ENCODE data around the gene CHM.
A peak's percentile ranks its signal among the peaks of the same experiment; 100 is the strongest.
"Not testable (repeated sequence)": the region's sequence is repeated elsewhere in the genome, so short reads cannot be mapped to it uniquely, and the experiment has no call there.

CHM gene, protein sequence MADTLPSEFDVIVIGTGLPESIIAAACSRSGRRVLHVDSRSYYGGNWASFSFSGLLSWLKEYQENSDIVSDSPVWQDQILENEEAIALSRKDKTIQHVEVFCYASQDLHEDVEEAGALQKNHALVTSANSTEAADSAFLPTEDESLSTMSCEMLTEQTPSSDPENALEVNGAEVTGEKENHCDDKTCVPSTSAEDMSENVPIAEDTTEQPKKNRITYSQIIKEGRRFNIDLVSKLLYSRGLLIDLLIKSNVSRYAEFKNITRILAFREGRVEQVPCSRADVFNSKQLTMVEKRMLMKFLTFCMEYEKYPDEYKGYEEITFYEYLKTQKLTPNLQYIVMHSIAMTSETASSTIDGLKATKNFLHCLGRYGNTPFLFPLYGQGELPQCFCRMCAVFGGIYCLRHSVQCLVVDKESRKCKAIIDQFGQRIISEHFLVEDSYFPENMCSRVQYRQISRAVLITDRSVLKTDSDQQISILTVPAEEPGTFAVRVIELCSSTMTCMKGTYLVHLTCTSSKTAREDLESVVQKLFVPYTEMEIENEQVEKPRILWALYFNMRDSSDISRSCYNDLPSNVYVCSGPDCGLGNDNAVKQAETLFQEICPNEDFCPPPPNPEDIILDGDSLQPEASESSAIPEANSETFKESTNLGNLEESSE

DNA sequence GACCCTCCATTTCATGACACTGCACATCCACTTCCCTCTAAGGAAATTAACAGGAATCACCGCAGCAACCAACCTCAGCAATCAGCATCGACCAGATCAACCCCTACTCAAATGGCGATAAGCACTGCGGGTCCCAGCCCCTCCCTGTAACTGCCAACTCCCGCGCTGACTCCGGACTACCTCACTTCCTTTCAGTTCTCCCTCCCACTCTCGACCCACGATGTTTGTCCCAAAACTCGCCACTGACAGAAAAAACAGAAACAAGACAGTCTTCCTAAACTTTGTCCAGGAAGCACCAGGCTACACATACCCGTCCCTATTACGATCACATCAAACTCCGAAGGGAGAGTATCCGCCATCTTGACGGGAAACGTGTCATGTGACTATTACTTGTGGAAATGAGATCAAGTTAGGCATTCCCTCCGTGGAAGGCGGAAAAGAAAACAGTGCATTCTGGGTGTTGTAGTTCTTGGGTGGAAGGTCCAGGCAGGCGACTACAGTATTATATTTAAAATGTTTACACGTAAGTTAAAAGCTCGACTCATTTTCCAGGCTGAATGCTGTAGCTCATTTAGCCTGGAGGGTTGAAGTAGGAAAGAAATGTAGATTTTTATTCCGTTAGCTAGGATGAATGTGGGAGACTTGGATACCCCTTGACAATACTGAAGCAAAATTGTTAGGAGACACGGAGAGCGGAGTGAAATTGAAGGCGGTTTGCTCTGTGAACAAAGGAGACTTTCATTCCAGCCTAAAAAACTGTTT is at the start of gene CHM:
TSS of gene CHM (minus strand) at position 385 of the 762 bp plus-strand sequence. CDS start at position 359, 26 bp downstream.
- DNase-seq (ENCODE audit: low read depth), result peak; percentile 23

DNA sequence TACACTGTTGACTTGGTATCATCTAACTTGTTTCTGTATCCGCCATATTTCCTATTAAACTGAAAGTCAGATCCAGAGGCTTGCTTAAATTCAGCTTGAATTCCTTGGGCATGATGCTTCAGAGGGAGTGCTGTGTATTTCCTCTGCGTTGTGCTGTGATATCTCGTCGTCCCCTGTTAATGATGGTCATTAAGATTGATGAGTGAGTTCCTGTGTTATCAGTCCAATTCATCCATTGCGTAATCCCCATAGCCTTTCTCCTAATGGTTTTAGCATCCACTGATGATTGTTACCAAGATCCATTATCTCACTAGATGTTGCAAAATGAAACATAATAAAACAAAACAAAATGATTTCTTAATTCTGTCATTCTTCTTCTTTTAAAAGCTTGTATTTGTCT is 31.3 kb upstream of the CHM start:
- DNase-seq (ENCODE audit: low read depth), result no peak

DNA sequence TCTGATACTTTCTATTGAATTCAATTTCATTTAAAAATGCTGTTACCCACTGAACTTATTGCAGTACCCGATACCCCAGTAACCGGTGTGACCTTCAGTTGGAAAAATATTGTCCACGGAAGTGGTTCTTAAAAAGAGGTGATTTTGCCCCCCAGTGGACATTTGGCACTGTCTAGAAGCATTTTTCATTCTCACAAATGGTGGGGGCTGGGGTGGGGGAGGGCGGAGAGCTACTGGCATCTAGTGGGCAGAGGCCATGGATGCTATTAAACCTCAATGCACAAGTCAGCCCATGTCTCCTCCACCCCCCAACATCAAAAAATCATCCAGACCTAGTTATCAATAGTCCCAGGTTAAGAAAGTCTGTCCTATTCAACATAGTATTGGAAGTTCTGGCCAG is 19.6 kb upstream of the CHM start:
- DNase-seq (ENCODE audit: low read depth), result no peak

DNA sequence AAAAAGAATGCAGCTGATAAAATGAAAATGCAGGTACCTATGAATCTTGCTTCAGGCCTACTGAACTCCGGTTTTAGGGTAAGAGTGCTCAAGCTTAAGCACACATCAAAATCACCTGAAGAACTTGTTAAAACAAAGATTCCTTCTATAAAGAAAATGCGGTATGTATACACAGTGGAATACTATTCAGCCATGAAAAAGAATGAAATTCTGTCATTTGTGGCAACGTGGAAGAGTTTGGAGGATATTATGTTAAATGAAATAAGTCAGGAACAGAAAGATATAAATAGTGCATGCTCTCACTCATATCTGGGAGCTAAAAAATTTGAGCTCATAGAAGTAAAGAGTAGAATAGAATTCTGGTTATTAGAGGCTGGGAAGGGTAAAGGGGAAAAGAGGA is 14.0 kb upstream of the CHM start:
- DNase-seq (ENCODE audit: low read depth), result no peak

DNA sequence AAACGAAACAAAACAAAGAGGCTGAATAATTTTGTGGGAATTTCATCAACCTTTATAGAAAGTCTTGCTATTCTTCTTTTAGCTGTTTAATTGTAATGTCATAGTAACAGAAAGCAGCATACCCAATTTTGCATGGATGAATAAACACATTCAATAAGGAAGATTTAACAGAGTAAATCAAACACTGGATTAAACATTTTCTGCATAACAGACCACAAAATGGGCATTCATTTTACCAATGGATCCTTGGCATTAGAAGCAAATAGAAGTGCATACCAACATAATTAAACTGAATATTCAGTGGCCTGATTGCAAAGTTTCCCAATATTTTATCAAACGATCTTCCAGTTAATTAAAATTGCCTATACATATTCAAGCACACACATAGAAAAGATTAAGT is 4.4 kb upstream of the CHM start:
- no peak for DNase-seq (ENCODE audit: low read depth)

DNA sequence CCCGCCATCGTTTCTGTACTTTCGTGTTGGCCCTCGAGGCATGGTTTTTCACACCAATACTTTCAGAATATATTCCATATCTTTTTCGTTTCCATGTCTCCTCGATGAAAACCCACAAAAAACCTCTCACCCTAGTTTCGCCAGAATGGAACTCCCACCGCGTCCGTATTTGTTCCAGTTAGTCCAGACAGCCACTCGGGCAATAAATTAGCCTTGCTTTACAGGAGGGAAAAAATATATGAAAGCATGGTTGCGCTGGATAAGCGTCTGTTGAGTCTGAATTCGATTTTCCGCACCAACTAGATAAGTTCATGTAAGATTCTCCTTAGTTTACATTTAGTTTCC is 550 bp upstream of the CHM start:
- no peak for DNase-seq (ENCODE audit: low read depth)

DNA sequence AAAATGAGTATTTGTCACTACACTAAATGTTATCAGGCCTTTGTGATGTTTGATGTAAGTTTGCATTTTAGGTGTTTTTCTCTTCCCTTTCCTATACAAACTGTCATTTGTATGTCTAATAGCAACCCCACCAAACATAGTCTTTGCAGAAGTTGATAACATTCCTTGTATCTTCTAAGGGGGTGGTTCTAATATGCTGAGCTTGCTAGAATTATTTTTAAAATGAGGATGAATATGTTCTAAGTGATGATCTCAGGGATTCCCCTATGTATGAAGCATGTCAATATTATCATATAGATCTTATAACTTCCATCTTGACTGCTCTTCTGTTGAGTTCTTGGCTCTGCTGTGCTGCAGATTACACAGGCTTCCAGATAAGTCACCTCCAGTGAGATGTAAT is 3.1 kb downstream of the CHM start:
- no peak for DNase-seq (ENCODE audit: low read depth)

DNA sequence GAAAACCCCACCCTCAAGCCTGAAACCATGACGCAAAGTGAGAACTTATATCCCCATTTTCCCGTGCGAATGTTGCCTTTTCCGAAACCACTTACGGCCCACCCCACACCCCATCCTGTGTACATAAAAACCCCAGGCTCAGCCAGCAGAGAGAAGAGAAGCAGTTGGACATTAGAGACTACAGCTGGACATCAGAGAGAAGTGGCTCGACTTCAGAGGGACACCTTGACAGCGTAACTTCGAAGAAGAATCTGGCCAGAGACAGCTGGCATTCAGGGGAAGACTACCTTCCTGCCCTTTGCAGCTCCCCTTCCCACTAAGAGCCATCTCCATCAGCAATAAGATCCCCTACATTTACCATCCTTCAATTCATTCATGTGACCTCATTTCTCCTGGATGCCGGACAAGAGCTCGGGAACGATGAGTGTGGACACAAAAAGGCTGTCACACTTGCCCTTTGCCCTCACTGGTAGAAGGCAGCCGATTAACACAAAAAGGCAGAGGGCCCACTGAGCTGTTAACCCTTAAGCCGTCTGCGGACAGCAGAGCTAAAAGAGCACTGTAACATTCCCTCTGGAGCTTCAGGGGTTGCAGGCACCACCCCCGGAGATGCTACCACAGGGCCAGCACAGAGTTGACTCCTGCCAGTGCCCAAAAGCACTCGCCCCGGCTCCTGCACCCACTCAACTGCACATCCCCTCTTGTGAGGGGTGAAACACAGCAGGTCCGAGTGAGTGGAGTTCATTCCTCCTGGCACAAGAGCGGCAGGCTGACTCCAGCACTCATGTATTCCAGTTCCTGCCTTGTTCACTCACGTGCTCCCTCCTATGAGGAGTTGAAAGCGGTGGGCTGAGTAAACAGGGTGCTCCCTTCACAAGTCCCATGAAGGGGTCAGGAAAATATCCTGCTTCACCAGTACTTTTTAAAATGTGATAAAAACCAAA is 7.5 kb downstream of the CHM start:
- DNase-seq (ENCODE audit: low read depth), result no peak

DNA sequence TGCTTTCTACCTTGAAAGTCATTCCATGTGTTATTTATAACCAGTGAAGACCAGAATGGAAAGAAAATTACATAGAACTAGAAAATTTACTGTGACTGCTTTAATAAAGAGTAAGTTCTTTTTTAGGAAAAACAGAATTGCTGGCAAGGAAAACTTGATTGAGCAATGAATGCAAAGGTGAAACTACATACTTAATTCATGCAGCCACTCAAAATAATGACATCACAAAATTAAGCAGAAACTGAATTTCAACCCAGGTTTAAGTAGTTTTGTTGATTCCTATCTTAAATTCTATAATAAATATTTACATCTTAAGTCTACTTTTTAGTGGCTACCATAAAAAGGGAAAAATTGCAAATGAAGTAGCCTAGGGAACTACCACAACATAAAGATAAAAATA is 14.0 kb downstream of the CHM start:
- DNase-seq (ENCODE audit: low read depth), result no peak

DNA sequence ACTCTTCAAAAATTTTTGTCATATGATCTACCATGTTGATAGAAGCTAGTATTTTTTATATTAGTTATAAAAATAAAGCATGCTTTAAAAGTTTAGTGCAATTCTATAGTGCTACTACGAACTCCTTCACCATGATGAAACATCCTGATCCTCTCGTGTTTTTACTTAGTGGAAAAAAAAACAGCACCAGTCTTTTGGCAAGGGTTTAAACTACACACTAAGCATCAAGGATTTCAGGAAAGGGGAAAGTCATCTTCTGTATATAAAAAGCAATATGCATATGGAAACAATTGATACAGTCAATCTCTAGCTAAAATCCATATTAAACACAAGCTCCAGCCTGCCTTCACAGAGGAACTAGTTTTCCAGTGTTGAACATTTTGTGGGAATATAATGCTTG is 18.7 kb downstream of the CHM start:
- DNase-seq (ENCODE audit: low read depth), result no peak

DNA sequence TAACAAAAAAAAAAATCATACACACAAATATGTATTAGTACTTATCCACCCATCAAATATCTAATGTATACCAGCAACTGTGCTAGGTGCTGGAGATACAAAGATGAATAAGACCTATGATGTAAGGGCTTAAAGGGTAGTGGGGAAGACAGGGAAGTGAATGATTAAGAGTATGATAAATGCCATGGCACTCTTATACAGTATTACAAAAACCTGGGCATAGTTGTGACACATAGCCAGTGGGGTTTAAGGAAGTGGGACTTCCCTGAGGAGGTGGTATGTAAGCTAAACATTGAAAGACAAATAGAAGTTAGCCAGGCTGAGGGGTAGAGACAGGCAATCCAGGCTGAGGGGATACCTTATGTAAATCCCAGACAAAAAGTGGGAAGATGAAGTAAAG is 23.5 kb downstream of the CHM start:
- DNase-seq (ENCODE audit: low read depth), result no peak

DNA sequence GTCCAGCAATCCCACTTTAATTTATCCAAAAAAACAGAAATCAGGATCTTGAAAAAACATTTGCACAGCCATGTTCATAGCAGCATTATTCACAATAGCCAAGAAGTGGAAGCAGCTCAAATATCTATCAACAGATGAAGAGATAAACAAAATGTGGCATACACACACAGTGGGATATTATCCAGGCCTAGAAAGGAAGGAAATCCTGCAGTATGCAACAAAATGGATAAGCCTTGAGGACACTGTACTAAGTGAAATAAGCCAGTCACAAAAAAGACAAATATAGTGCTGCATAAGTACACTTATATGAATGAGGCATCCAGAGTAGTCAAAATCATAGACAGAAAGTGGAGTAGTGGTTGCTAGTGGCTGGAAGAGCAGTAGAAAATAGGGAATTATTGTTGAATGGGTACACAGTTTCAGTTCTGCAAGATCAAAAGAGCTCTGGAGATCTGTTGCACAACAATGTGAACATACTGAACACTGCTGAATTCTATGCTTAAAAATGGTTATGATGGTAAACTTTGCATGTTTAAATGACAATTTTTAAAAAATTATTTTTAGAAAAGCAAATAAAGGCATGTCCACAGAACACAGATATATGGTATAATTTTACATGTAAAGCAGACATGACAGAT is 25.6 kb downstream of the CHM start:
- no peak for DNase-seq (ENCODE audit: low read depth)

DNA sequence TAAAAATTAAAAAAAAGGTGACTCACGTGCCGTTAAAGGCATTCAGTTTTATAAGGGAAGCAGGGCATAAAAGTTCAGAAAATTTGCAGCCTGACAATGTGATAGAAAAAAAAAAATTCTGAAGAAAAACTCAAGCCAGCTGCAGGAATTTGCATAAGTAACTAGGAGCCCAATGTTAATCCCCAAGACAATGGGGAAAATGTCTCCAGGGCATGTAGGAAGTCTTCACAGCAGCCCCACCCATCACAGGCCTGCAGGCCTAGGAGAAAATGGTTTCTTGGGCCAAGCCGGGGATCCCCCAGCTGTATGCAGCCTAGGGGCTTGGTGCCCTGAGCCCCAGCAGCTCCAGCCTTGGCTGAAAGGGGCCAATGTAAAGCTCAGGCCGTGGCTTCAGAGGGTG is 31.2 kb downstream of the CHM start:
- DNase-seq (ENCODE audit: low read depth), result no peak

DNA sequence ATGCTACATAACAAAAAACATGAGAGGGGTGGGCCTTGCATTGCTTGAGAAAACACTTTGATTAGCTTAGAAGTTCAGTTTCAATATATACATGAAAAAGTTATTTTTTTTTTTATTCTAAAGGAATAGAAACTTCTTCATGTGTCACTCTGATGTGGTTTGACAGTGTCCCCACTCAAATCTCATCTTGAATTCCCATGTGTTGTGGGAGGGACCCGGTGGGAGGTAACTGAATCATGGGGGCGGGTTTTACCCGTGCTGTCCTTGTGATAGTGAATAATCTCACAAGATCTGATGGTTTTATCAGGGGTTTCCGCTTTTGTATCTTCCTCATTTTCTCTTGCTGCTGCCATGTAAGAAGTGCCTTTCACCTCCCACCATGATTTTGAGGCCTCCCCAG is 32.4 kb downstream of the CHM start:
- DNase-seq (ENCODE audit: low read depth), result peak; percentile 9

DNA sequence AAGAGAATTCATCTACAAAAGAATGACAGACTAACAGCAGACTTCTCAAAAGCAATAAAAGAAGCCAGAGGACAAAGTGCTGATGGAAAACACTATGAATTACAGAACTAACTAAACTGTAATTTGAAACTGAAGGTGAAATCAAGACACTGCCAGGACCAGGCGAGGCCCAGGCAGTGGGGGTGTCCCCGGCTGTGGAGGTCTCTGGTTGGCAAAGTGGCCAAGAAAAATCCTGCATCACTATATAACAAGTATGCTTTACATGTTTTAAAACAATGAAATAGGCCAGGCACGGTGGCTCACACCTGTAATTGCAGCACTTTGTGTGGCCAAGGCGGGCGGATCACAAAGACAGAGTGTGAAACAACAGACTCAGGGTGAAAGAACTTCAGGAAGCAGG is 32.9 kb downstream of the CHM start:
- no peak for DNase-seq (ENCODE audit: low read depth)

DNA sequence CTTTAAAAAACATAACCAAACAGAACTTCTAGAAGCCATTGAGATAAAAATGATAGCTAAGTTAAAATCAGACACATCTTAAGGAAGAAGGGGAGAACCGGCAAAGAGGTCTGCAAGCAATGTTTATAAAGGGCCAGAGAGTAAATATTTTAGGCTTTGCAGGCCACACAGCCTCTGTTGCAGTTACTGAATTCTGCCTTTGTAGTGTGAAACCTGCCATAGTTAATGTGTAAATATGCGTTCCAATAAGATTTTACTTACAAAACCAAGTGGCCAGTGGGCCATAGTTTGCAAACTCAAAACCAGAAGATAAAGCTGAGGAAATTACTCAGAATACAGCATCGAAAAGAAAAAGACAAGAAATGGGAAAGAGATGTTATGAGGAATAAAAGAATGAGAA is 33.6 kb downstream of the CHM start:
- DNase-seq (ENCODE audit: low read depth), result no peak

DNA sequence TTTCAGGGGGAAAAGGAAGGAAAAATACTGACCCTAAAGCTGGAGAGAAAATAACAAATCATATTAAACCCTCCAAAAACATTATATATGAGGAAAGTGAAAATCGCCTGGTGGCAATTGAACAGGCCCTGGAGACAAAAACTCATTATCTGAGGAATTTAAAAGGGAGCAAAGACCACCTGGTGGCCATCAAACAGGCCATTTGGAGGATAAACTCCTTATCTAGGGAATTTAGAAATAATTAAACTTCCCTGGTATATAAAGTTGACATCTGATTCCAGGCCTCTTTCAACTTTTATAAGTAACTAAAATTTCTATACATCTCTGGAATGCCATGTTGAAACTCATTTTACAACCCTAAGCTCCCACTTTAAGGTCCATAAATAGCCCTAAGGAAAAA is 35.2 kb downstream of the CHM start:
- no peak for DNase-seq (ENCODE audit: low read depth)

DNA sequence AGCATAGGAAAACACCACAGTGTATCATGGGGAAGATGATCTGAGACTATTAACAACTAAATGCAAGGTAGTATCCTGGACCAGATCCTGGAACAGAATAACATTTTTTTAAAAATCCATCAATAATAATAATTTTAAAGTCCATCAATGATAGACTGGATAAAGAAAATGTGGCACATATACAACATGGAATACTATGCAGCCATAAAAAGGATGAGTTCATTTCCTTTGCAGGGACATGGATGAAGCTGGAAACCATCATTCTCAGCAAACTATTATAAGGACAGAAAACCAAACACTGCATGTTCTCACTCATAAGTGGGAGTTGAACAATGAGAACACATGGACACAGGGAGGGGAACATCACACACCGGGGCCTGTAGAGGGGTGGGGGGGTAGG is 37.6 kb downstream of the CHM start:
- DNase-seq (ENCODE audit: low read depth), result not testable (repeated sequence)

DNA sequence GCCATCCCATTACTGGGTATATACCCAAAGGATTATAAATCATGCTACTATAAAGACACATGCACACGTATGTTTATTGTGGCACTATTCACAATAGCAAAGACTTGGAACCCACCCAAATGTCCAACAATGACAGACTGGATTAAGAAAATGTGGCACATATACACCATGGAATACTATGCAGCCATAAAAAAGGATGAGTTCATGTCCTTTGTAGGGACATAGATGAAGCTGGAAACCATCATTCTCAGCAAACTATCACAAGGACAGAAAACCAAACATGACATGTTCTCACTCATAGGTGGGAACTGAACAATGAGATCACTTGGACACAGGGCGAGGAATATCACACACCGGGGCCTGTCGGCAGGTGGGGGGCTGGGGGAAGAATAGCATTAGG is 39.5 kb downstream of the CHM start:
- not testable (repeated sequence) for DNase-seq (ENCODE audit: low read depth)

DNA sequence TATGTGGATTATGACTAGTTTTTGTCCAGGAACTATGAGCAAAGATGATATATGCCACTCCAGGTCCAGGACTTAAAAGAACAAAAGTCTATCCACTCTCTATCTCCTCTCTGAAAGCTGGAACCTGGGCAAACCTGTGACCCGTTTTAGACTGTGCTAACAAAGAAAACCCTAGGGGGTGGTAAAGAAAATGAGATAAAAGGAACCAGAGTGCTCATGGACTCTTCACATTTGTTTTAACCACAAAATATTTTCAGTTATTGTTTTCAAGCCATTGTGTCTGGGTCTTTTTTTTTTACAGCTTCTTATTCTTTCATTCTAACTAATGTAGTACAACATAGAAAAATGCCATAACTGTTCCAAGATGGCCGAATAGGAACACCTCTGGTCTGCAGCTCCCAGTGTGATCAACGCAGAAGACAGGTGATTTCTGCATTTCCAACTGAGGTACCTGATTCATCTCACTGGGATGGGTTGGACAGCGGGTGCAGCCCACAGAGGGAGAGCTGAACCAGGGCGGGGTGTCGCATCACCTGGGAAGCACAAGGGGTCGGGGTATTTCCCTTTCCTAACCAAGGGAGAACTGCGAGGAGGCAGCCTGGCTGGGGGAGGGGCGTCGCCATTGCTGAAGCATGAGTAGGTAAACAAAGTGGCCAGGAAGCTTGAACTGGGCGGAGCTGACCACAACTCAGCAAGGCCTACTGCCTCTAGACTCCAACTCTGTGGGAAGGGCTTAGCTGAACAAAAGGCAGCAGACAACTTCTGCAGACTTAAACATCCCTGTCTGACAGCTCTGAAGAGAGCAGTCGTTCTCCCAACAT is 45.1 kb downstream of the CHM start:
- no peak for DNase-seq (ENCODE audit: low read depth)

DNA sequence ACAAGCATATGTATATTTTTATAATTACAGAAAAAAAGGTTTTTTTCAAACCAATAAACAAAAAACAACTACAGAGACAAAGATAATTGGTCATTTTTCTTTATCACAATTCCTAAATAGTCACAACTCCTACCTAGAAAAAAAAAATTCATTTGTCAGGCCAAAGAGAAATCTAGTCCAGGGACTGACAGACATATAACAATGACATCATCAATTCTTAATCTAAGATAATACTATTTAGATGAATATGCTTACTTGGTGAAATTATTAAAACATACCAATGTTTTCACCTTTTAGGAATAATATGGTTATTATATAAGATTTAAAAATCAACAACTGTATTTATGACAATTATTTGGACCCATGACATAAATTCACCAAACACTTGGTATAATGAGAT is 48.4 kb downstream of the CHM start:
- DNase-seq (ENCODE audit: low read depth), result no peak
